Panc1 (cell line): ENCODE results near the gene SDK2. TPM values are rescaled to one million over a fixed set of nuclear protein-coding genes. Genes with fewer than 3 reads are reported as not detected.

ENCODE experiments used
- ATAC-seq: fragments of 200-7000 bp; cut with Tn5 transposase; 2 replicates; pipeline ENCODE4 v1.9.1; 2020; ENCODE audit warnings: mild to moderate bottlenecking, moderate library complexity
- BruUV-seq: library from RNA; stranded (reverse); fragments of 400-500 nt; replicated peaks from 2 replicates; lab custom pipeline; 2021; lab: Mats Ljungman, UMichigan
- CTCF ChIA-PET: fragments of 300-600 bp; sonication (Branson Sonifier 250); formaldehyde crosslinking; loops from one replicate; lab custom pipeline; 2022; ENCODE audit warnings: antibody characterized with exemption; lab: Charles Lee
- POLR2A ChIA-PET: fragments of 300-600 bp; sonication (Branson Sonifier 250); formaldehyde crosslinking; loops from one replicate; lab custom pipeline; 2022; ENCODE audit warnings: antibody characterized with exemption; lab: Charles Lee
- DNase-seq: peaks from one replicate; pipeline ENCODE4 v3.0.0-alpha.2; 2010; ENCODE audit warnings: low read depth, low spot score
- H3K27ac ChIP-seq: 2 replicates; pipeline ENCODE4 v1.5.1; 2011; ENCODE audit warnings: mild to moderate bottlenecking, low read length, inconsistent platforms
- H3K27me3 ChIP-seq: fragments of 200-500 bp; sonication (Bioruptor generic); 2 replicates; pipeline ENCODE4 v1.6.0; 2014; ENCODE audit warnings: low read length, inconsistent platforms; ENCODE audit not compliant: control insufficient read depth, insufficient read depth
- H3K36me3 ChIP-seq: fragments of 200-500 bp; sonication (Bioruptor generic); 2 replicates; pipeline ENCODE4 v1.5.1; 2014; ENCODE audit warnings: inconsistent platforms, mild to moderate bottlenecking, low read length, moderate library complexity; ENCODE audit not compliant: control insufficient read depth, insufficient read depth
- H3K4me1 ChIP-seq: 2 replicates; pipeline ENCODE4 v1.5.1; 2011; ENCODE audit warnings: inconsistent platforms, mild to moderate bottlenecking, low read length, moderate library complexity; ENCODE audit not compliant: control insufficient read depth, insufficient read depth
- H3K4me3 ChIP-seq, 2 experiments: 2 replicates each; pipeline ENCODE4 v1.5.1; 2011 to 2012; ENCODE audit warnings: low read depth in 2 of 2, low read length in 2 of 2, mild to moderate bottlenecking in 2 of 2, inconsistent platforms in 1 of 2, moderate library complexity in 1 of 2
- H3K9me3 ChIP-seq: fragments of 200-500 bp; sonication (Bioruptor generic); 2 replicates; pipeline ENCODE4 v1.5.1; 2014; ENCODE audit warnings: low read depth, mild to moderate bottlenecking, inconsistent platforms, low read length, moderate library complexity; ENCODE audit not compliant: control insufficient read depth, insufficient read depth
- CTCF ChIP-seq: fragments of 450-650 bp; IDR thresholded peaks from 2 replicates; pipeline ENCODE4 v1.5.1; 2017; ENCODE audit warnings: mild to moderate bottlenecking
- POLR2AphosphoS5 ChIP-seq: IDR thresholded peaks from 2 replicates; pipeline ENCODE4 v1.6.1; 2012; ENCODE audit warnings: mild to moderate bottlenecking, low read depth, low read length, moderate library complexity
- SIN3A ChIP-seq: IDR thresholded peaks from 2 replicates; pipeline ENCODE4 v1.6.1; 2012; ENCODE audit warnings: low read depth, mild to moderate bottlenecking, low read length, moderate library complexity, borderline replicate concordance; ENCODE audit not compliant: insufficient read depth
- TCF7L2 ChIP-seq: IDR thresholded peaks from 2 replicates; pipeline ENCODE4 v1.6.1; 2011; ENCODE audit warnings: mild to moderate bottlenecking, low read depth, low read length, inconsistent platforms
- in situ Hi-C: cut with HindIII; loops from 2 replicates; pipeline ENCODE4 v1.10.0; 2016; ENCODE audit warnings: low sequenced_read_pairs, low pct_unique_long_range_greater_than_20kb
- intact Hi-C: fragments of 100-400 bp; cut with micrococcal nuclease; formaldehyde crosslinking; loops from one replicate; pipeline ENCODE4 v1.10.0; 2022; ENCODE audit not compliant: unreplicated experiment
- total RNA-seq: library from RNA; stranded (reverse); gene quantifications from one replicate; pipeline ENCODE4 v1.2.1, GENCODE V29; 2021; ENCODE audit not compliant: unreplicated experiment
- TF ChIP-seq, protein P1 (sequence below), 2 experiments: IDR thresholded peaks; 2 replicates each; pipeline ENCODE4 v1.6.1; 2011 to 2012; ENCODE audit warnings: low read depth in 2 of 2, control low read depth in 1 of 2, low read length in 1 of 2, mild to moderate bottlenecking in 1 of 2, moderate library complexity in 1 of 2; ENCODE audit not compliant: insufficient read depth in 1 of 2

SDK2 gene
- total RNA-seq, 1 experiment from 2014 or later, result 0.41 TPM

GRCh38 chr17:73445466-73445865, 198.8 kb downstream of the SDK2 start:
- Histone ChIP-seq H3K27ac (no peak overlapping the region), H3K4me3 (no peak overlapping the region), H3K27me3 (peaks cover 2% of the 10 kb centered on the region; the same call in 1 of the 2 replicates), H3K4me1 (no peaks in the 10 kb centered on the region), H3K9me3 (no peaks in the 10 kb centered on the region), H3K36me3 (no peaks in the 10 kb centered on the region)
- intact Hi-C loops (no loop called here), in situ Hi-C loops (no loop called here)
- ChIA-PET POLR2A (no interaction called here), CTCF (no interaction called here)
- no peak for ATAC-seq
- DNase-seq, result no peak
- TF ChIP-seq, protein P1, sequence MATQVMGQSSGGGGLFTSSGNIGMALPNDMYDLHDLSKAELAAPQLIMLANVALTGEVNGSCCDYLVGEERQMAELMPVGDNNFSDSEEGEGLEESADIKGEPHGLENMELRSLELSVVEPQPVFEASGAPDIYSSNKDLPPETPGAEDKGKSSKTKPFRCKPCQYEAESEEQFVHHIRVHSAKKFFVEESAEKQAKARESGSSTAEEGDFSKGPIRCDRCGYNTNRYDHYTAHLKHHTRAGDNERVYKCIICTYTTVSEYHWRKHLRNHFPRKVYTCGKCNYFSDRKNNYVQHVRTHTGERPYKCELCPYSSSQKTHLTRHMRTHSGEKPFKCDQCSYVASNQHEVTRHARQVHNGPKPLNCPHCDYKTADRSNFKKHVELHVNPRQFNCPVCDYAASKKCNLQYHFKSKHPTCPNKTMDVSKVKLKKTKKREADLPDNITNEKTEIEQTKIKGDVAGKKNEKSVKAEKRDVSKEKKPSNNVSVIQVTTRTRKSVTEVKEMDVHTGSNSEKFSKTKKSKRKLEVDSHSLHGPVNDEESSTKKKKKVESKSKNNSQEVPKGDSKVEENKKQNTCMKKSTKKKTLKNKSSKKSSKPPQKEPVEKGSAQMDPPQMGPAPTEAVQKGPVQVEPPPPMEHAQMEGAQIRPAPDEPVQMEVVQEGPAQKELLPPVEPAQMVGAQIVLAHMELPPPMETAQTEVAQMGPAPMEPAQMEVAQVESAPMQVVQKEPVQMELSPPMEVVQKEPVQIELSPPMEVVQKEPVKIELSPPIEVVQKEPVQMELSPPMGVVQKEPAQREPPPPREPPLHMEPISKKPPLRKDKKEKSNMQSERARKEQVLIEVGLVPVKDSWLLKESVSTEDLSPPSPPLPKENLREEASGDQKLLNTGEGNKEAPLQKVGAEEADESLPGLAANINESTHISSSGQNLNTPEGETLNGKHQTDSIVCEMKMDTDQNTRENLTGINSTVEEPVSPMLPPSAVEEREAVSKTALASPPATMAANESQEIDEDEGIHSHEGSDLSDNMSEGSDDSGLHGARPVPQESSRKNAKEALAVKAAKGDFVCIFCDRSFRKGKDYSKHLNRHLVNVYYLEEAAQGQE (IDR thresholded peaks at IDR 0.05; ENCODE audit: insufficient read depth in 1 of 2, low read depth in 2 of 2, low read length in 1 of 2), result no peak
- TF ChIP-seq CTCF, result no peak
- no TSS peak for BruUV-seq

- Histone ChIP-seq H3K27me3 (peaks cover 2% of the 10 kb centered on the region; the same call in 1 of the 2 replicates), H3K4me3 (no peak overlapping the region), H3K9me3 (no peaks in the 10 kb centered on the region), H3K36me3 (no peaks in the 10 kb centered on the region), H3K4me1 (no peaks in the 10 kb centered on the region), H3K27ac (no peak overlapping the region)
- no peak for TF ChIP-seq CTCF
- TF ChIP-seq, protein P1 (IDR thresholded peaks at IDR 0.05; ENCODE audit: insufficient read depth in 1 of 2, low read depth in 2 of 2, low read length in 1 of 2), result no peak
- no peak for TF ChIP-seq SIN3A
- no peak for TF ChIP-seq POLR2AphosphoS5
- TF ChIP-seq TCF7L2, result no peak
- no peak for DNase-seq
- ChIA-PET POLR2A (no interaction called here), CTCF (interaction anchor here (0.6 kb wide), 1 partner anchor 747 kb away, joined by 8 read pairs; no protein-coding TSS in a partner anchor)
- in situ Hi-C loops (no loop called here), intact Hi-C loops (no loop called here)
- ATAC-seq, result no peak
- no TSS peak for BruUV-seq
Measured at GRCh38 chr17:73444021-73444420, 200.2 kb downstream of the SDK2 start.
